AG04449 (cell line): ENCODE results near the gene TNIP1.

Experiments
- CTCF ChIA-PET: fragments of 350-600 bp; formaldehyde crosslinking; extraction: SDS; loops from one replicate; lab custom pipeline; 2021; ENCODE audit warnings: antibody characterized with exemption; lab: Yijun Ruan, JAX
- POLR2A ChIA-PET: fragments of 400-600, 350-600 bp; formaldehyde crosslinking; extraction: SDS; loops from one replicate; lab custom pipeline; 2020; ENCODE audit warnings: antibody characterized with exemption, inconsistent platforms; lab: Yijun Ruan, JAX
- DNase-seq: peaks from one replicate; pipeline ENCODE4 v3.0.0-alpha.2; 2010; ENCODE audit warnings: low read depth, low spot score
- H3K4me3 ChIP-seq: 2 replicates; pipeline ENCODE4 v1.5.1; 2011; ENCODE audit warnings: low read depth, mild to moderate bottlenecking, control low read depth, low read length
- CTCF ChIP-seq: IDR thresholded peaks from one replicate; pipeline ENCODE4 v1.5.1; 2011; ENCODE audit warnings: mild to moderate bottlenecking, moderate library complexity, low read length, control low read depth, inconsistent platforms; ENCODE audit not compliant: insufficient read depth; ENCODE audit errors: missing control alignments

Gene TNIP1

GRCh38 chr5:151125421-151125820 lies 44.6 kb upstream of the TNIP1 start:
- POLR2A ChIA-PET: interaction anchor here (0.7 to 1.2 kb wide), 3 partner anchors 10 to 747 kb away, joined by 3 to 4 read pairs (median 3); no protein-coding TSS in a partner anchor
- no peak for TF ChIP-seq CTCF
- CTCF ChIA-PET: interaction anchor here (0.7 to 24.0 kb wide), 26 partner anchors 12 to 646 kb away, joined by 3 to 1128 read pairs (median 8); partner anchors contain the start of genes ANXA6, G3BP1 and GPX3

GRCh38 chr5:151123897-151124751 lies 43.3 kb upstream of the TNIP1 start:
- no peak overlapping the region for H3K4me3 ChIP-seq
- CTCF ChIA-PET: interaction anchor here (1.2 to 24.0 kb wide), 6 partner anchors 10 to 65 kb away, joined by 4 to 1128 read pairs (median 111); no protein-coding TSS in a partner anchor
- no peak for TF ChIP-seq CTCF
- POLR2A ChIA-PET: interaction anchor here (0.7 kb wide), 1 partner anchor 342 kb away, joined by 3 read pairs; no protein-coding TSS in a partner anchor
- no peak for DNase-seq

More at GRCh38 chr5:151125421-151125820, 44.6 kb upstream of the TNIP1 start:
- H3K4me3 ChIP-seq: no peak overlapping the region
- DNase-seq: no peak

- TF ChIP-seq CTCF: no peak
- ChIA-PET CTCF (interaction anchor here (1.2 to 24.0 kb wide), 6 partner anchors 8 to 530 kb away, joined by 3 to 1128 read pairs (median 111); no protein-coding TSS in a partner anchor), POLR2A (no interaction called here)
Measured at GRCh38 chr5:151122828-151123227, 42.0 kb upstream of the TNIP1 start.

GRCh38 chr5:151121665-151122064 lies 40.8 kb upstream of the TNIP1 start:
- TF ChIP-seq CTCF: no peak
- no peak overlapping the region for H3K4me3 ChIP-seq
- POLR2A ChIA-PET: interaction anchor here (0.9 kb wide), 1 partner anchor 10 kb away, joined by 4 read pairs; no protein-coding TSS in a partner anchor
- CTCF ChIA-PET: interaction anchor here (1.0 to 24.0 kb wide), 6 partner anchors 17 to 117 kb away, joined by 3 to 1128 read pairs (median 106); no protein-coding TSS in a partner anchor
- no peak for DNase-seq

More at GRCh38 chr5:151122828-151123227, 42.0 kb upstream of the TNIP1 start:
- DNase-seq: no peak
- no peak overlapping the region for H3K4me3 ChIP-seq

GRCh38 chr5:151121095-151121494 lies 40.3 kb upstream of the TNIP1 start:
- no peak for TF ChIP-seq CTCF
- H3K4me3 ChIP-seq: no peak overlapping the region
- POLR2A ChIA-PET: no interaction called here
- CTCF ChIA-PET: interaction anchor here (1.0 to 24.0 kb wide), 4 partner anchors 10 to 62 kb away, joined by 3 to 1128 read pairs (median 220); no protein-coding TSS in a partner anchor
- no peak for DNase-seq
